ENCODE results near the gene UBQLN3.

The UBQLN3 gene

DNA sequence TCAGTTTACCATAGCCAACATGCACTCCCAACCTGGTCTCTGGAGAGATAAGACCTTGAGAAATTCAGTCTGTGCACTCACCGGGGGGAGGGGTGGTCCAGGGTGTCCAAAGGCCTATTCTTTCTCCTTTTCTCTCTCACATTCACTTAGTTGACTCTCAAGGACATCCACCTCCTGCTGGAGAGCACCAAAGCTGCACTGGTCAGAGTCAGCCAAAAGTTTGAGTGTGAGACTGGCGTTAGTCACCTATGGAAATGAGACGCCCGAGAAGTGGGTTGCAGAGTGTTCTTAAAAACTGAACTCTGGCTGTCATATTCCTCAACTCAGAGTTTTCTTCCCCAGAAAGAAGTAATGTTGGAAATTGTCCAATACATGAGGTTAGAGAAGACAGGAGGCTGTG lies 11.8 kb upstream of the UBQLN3 start:
- Histone ChIP-seq H3K27ac (no peak overlapping the region), H3K4me1 (ENCODE audit: control insufficient read depth in 1 of 2, insufficient read depth in 1 of 2, low read depth in 1 of 2, low read length in 1 of 2) (no peaks in the 10 kb centered on the region), H3K9me3 (no peaks in the 10 kb centered on the region)

DNA sequence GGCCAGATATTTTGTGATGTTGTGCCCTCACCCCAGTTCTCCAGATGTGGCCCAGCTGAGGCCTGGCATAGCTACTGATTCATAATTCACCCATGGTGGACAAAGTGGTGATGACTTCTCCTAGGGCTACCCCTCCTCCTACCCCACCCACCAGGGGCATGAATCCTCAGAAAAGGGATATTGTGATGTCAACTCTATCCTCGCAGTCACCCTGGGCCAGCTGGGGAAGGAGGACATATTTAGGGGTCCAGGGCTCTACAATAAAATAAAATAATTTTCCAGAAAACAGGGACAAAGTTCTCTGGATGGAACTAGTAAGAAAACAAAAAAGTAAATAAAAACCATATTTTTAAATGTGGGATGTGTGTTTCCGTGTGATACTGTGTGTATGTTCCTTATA lies 6.8 kb upstream of the UBQLN3 start, which contains the start of gene UBQLNL:
Gene UBQLNL (minus strand): TSS at position 101 of the 400 bp plus-strand sequence. CDS start 258 bp downstream, outside the sequence.
- TF ChIP-seq CTCF (IDR thresholded peaks at IDR 0.05) = no peak
- H3K9me3 ChIP-seq = no peaks in the 10 kb centered on the region

More for the DNA sequence above, 11.8 kb upstream of the UBQLN3 start:
- no peaks in the 10 kb centered on the region for H3K27me3 ChIP-seq
- no peaks in the 10 kb centered on the region for H3K36me3 ChIP-seq
- TF ChIP-seq CTCF (IDR thresholded peaks at IDR 0.05) = no peak
- H3K4me3 ChIP-seq (ENCODE audit: low read depth in 1 of 2, low read length in 1 of 2) = no peak overlapping the region

DNA sequence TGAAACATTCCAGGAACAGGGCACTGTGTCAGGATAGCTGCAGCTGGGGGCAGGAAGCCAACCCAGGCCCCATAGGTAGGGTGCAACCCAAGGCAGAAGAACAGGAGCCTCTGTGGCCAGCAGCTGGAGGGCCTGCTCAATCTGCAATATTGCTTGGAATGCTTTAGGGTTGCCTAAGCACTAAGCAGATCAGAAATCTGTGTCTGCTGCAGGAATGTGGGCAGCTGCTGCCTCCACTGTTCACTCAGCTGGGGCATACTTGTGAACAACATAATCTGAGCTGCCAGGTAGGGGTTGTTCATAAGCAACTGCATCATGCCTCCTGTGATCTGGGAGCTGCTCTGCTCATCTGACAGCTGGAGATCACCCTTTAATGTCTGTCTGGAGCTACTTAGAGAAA lies 5.1 kb upstream of the UBQLN3 start:
- no peak overlapping the region for H3K4me3 ChIP-seq (ENCODE audit: low read depth in 1 of 2, low read length in 1 of 2)
- no peaks in the 10 kb centered on the region for H3K9me3 ChIP-seq
- H3K27me3 ChIP-seq = no peaks in the 10 kb centered on the region
- no peaks in the 10 kb centered on the region for H3K36me3 ChIP-seq
- no peaks in the 10 kb centered on the region for H3K4me1 ChIP-seq (ENCODE audit: control insufficient read depth in 1 of 2, insufficient read depth in 1 of 2, low read depth in 1 of 2, low read length in 1 of 2)
- no peak overlapping the region for H3K27ac ChIP-seq
- no peak for TF ChIP-seq CTCF (IDR thresholded peaks at IDR 0.05)

More for the DNA sequence above, 6.8 kb upstream of the UBQLN3 start, which contains the start of gene UBQLNL:
- H3K4me3 ChIP-seq (ENCODE audit: low read depth in 1 of 2, low read length in 1 of 2) = no peak within 1 kb of the TSS
- no peaks in the 10 kb centered on the region for H3K27me3 ChIP-seq
- no peaks in the 10 kb centered on the region for H3K36me3 ChIP-seq
- no peak within 1 kb of the TSS for H3K27ac ChIP-seq
- no peaks in the 10 kb centered on the region for H3K4me1 ChIP-seq (ENCODE audit: control insufficient read depth in 1 of 2, insufficient read depth in 1 of 2, low read depth in 1 of 2, low read length in 1 of 2)

- Histone ChIP-seq H3K9me3 (no peaks in the 10 kb centered on the region), H3K4me3 (ENCODE audit: low read depth in 1 of 2, low read length in 1 of 2) (no peak overlapping the region), H3K27me3 (no peaks in the 10 kb centered on the region), H3K27ac (no peak overlapping the region), H3K36me3 (no peaks in the 10 kb centered on the region), H3K4me1 (ENCODE audit: control insufficient read depth in 1 of 2, insufficient read depth in 1 of 2, low read depth in 1 of 2, low read length in 1 of 2) (no peaks in the 10 kb centered on the region)
- no peak for TF ChIP-seq CTCF (IDR thresholded peaks at IDR 0.05)
These were observed 1.2 kb downstream of the UBQLN3 start for GRCh38 chr11:5508605-5509004.

DNA sequence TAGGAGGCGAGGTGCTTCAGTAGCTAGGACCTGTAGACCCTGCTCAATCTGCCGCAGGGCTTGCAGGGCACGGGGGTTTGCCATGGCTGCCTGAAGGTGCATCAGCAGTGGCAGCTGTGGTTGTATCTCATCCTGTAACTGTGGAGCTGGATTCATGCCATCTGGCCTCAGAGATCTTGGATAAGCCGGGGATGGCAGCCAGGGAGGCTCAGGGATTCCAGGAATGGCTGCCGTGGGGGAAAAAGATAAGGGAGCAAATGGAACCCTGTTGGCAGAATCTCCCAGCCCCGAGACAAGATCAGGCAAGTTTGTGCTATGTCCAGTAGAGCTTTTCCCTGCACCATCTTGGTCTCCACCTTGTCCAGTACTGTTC lies 1.8 kb downstream of the UBQLN3 start:
- Histone ChIP-seq H3K4me3 (ENCODE audit: low read depth in 1 of 2, low read length in 1 of 2) (no peak overlapping the region), H3K9me3 (no peaks in the 10 kb centered on the region)

More for the DNA sequence above, 1.8 kb downstream of the UBQLN3 start:
- Histone ChIP-seq H3K27me3 (no peaks in the 10 kb centered on the region), H3K36me3 (no peaks in the 10 kb centered on the region), H3K4me1 (ENCODE audit: control insufficient read depth in 1 of 2, insufficient read depth in 1 of 2, low read depth in 1 of 2, low read length in 1 of 2) (no peaks in the 10 kb centered on the region), H3K27ac (no peak overlapping the region)
- no peak for TF ChIP-seq CTCF (IDR thresholded peaks at IDR 0.05)
